SK-N-SH (cell line): ENCODE data around the gene EPHB2. TPM values are rescaled to one million over a fixed set of nuclear protein-coding genes. Genes with fewer than 3 reads are reported as not detected.

ENCODE experiments used
- CTCF ChIA-PET: fragments of 300-600, 350-600 bp; formaldehyde crosslinking; extraction: SDS; loops from one replicate; lab custom pipeline; 2021; lab: Yijun Ruan, JAX
- POLR2A ChIA-PET: fragments of 350-600 bp; sonication (Branson Sonifier 250); formaldehyde crosslinking; extraction: SDS; loops from one replicate; lab custom pipeline; 2020; ENCODE audit warnings: antibody characterized with exemption, inconsistent platforms; lab: Yijun Ruan, JAX
- DNase-seq: peaks from one replicate; pipeline ENCODE4 v3.0.0; 2012
- H2AFZ ChIP-seq: fragments of 200-600 bp; sonication (generic); 2 replicates; pipeline ENCODE4 v1.8.1; 2016; ENCODE audit warnings: antibody characterized with exemption, mild to moderate bottlenecking, low read depth
- H3F3A ChIP-seq: fragments of 200-600 bp; sonication (generic); replicated peaks from 2 replicates; pipeline ENCODE3; 2016; ENCODE audit warnings: antibody characterized with exemption, mild to moderate bottlenecking; ENCODE audit not compliant: insufficient read depth
- H3K27ac ChIP-seq, 2 experiments: fragments of 200-500 bp in 1 of 2; fragments of 200-600 bp in 1 of 2; sonication (Bioruptor generic) in 1 of 2; sonication (generic), shearing (Covaris generic) in 1 of 2; 2 replicates each; pipeline versions ENCODE4 v1.5.1 to v1.6.1; 2014 to 2016; ENCODE audit warnings: low read depth in 2 of 2, inconsistent platforms in 1 of 2, low read length in 1 of 2, mild to moderate bottlenecking in 1 of 2, mixed read lengths in 1 of 2
- H3K27me3 ChIP-seq: fragments of 200-600 bp; sonication (generic), shearing (Covaris generic); 2 replicates; pipeline ENCODE4 v1.6.1; 2016; ENCODE audit warnings: mixed run types; ENCODE audit not compliant: insufficient read depth
- H3K36me3 ChIP-seq, 2 experiments: fragments of 200-500 bp in 1 of 2; fragments of 200-600 bp in 1 of 2; sonication (Bioruptor generic) in 1 of 2; sonication (generic) in 1 of 2; replicated peaks in 1 of 2; 2 replicates each; pipeline versions ENCODE3 to v1.5.1; 2014 to 2016; ENCODE audit warnings: low read length in 1 of 2, mild to moderate bottlenecking in 1 of 2; ENCODE audit not compliant: insufficient read depth in 2 of 2, control insufficient read depth in 1 of 2
- H3K4me1 ChIP-seq, 2 experiments: fragments of 200-500 bp in 1 of 2; fragments of 200-600 bp in 1 of 2; sonication (Bioruptor generic) in 1 of 2; sonication (generic), shearing (Covaris generic) in 1 of 2; 2 replicates each; pipeline versions ENCODE4 v1.5.1 to v1.6.1; 2014 to 2016; ENCODE audit warnings: low read depth in 1 of 2, low read length in 1 of 2, mixed run types in 1 of 2; ENCODE audit not compliant: insufficient read depth in 2 of 2, control insufficient read depth in 1 of 2
- H3K4me2 ChIP-seq: fragments of 200-600 bp; sonication (generic), shearing (Covaris generic); 2 replicates; pipeline ENCODE4 v1.6.1; 2017; ENCODE audit warnings: mixed run types
- H3K4me3 ChIP-seq, 2 experiments: fragments of 200-500 bp in 1 of 2; fragments of 200-600 bp in 1 of 2; sonication (Bioruptor generic) in 1 of 2; sonication (generic), shearing (Covaris generic) in 1 of 2; 2 replicates each; pipeline versions ENCODE4 v1.5.1 to v1.8.1; 2014 to 2016; ENCODE audit warnings: low read depth in 2 of 2, inconsistent platforms in 1 of 2, low read length in 1 of 2, mild to moderate bottlenecking in 1 of 2, mixed read lengths in 1 of 2, moderate library complexity in 1 of 2
- H3K79me2 ChIP-seq: fragments of 200-600 bp; sonication (generic); 2 replicates; pipeline ENCODE4 v1.8.1; 2017; ENCODE audit warnings: mild to moderate bottlenecking; ENCODE audit not compliant: insufficient read depth
- H3K9ac ChIP-seq: fragments of 200-600 bp; sonication (generic); 2 replicates; pipeline ENCODE4 v1.6.1; 2017; ENCODE audit warnings: mixed run types
- H3K9me2 ChIP-seq: fragments of 200-600 bp; sonication (generic); 2 replicates; pipeline ENCODE4 v1.6.1; 2017; ENCODE audit warnings: mixed run types
- H3K9me3 ChIP-seq: fragments of 200-600 bp; sonication (generic); 2 replicates; pipeline ENCODE4 v1.6.1; 2017; ENCODE audit warnings: mixed run types, mild to moderate bottlenecking, moderate library complexity
- H4K20me1 ChIP-seq: fragments of 200-600 bp; sonication (generic); 2 replicates; pipeline ENCODE4 v1.6.1; 2017; ENCODE audit warnings: mild to moderate bottlenecking, mixed run types; ENCODE audit not compliant: insufficient read depth
- ELF1 ChIP-seq: IDR thresholded peaks from 2 replicates; pipeline ENCODE4 v1.4.0; 2012
- EP300 ChIP-seq, 2 experiments: IDR thresholded peaks; 2 replicates each; pipeline versions ENCODE4 v1.4.0 to v1.6.1; 2012; ENCODE audit warnings: borderline replicate concordance in 1 of 2, low read depth in 1 of 2, low read length in 1 of 2
- FOSL2 ChIP-seq: IDR thresholded peaks from 2 replicates; pipeline ENCODE4 v1.4.0; 2012; ENCODE audit warnings: low read depth, mild to moderate bottlenecking, moderate library complexity, borderline replicate concordance
- GATA2 ChIP-seq: sonication (generic); formaldehyde crosslinking; IDR thresholded peaks from 2 replicates; pipeline ENCODE4 v1.5.0; 2020; ENCODE audit warnings: mild to moderate bottlenecking, missing genetic modification reagents
- MAX ChIP-seq: IDR thresholded peaks from 2 replicates; pipeline ENCODE4 v1.4.0; 2012; ENCODE audit warnings: low read depth
- MXI1 ChIP-seq: IDR thresholded peaks from 2 replicates; pipeline ENCODE4 v1.6.1; 2012; ENCODE audit warnings: mild to moderate bottlenecking, low read depth, low read length, improper control_type of control experiment
- PBX3 ChIP-seq: IDR thresholded peaks from 2 replicates; pipeline ENCODE4; 2012
- RAD21 ChIP-seq: IDR thresholded peaks from 2 replicates; pipeline ENCODE4 v1.6.1; 2012; ENCODE audit warnings: mild to moderate bottlenecking, low read length
- RFX5 ChIP-seq: IDR thresholded peaks from 2 replicates; pipeline ENCODE4 v1.6.1; 2012; ENCODE audit warnings: mild to moderate bottlenecking, improper control_type of control experiment, low read length
- SIN3A ChIP-seq: IDR thresholded peaks from 2 replicates; pipeline ENCODE4 v1.6.1; 2012; ENCODE audit warnings: low read depth, mild to moderate bottlenecking, low read length, moderate library complexity, borderline replicate concordance
- TEAD4 ChIP-seq: IDR thresholded peaks from 2 replicates; pipeline ENCODE4 v1.4.0; 2012; ENCODE audit warnings: mild to moderate bottlenecking, borderline replicate concordance; ENCODE audit not compliant: insufficient read depth
- USF1 ChIP-seq: IDR thresholded peaks from 2 replicates; pipeline ENCODE4 v1.4.0; 2012; ENCODE audit warnings: low read depth, borderline replicate concordance
- YY1 ChIP-seq: IDR thresholded peaks from 2 replicates; pipeline ENCODE4 v1.4.0; 2012; ENCODE audit warnings: low read depth, mild to moderate bottlenecking
- ZBTB33 ChIP-seq: IDR thresholded peaks from 2 replicates; pipeline ENCODE4 v1.4.0; 2012; ENCODE audit warnings: low read depth, borderline replicate concordance
- WGBS: methylation state at CpG from one replicate; pipeline ENCODE4 v1.1.6; 2017; ENCODE audit warnings: low lambda C conversion rate; 5-methylcytosine and 5-hydroxymethylcytosine counted together
- polyA plus RNA-seq, 3 experiments: library from polyadenylated mRNA; depleted of rRNA; stranded (reverse); fragments of >200 nt; gene quantifications; 2 replicates each; pipeline ENCODE4 v1.2.3, GENCODE V29; 2012

The EPHB2 gene
- polyA plus RNA-seq, 1 of the 3 experiments (the other 2 are of a cell fraction) = 25.2 TPM

GRCh38 chr1:22812092-22812880 is 101.6 kb downstream of the EPHB2 start:
- peaks cover 25% of the 10 kb centered on the region for H3F3A ChIP-seq
- no peak for DNase-seq
- WGBS = 87% methylated on average over 14 of the region's 18 CpGs
- no peak overlapping the region for H3K4me2 ChIP-seq
- no peak overlapping the region for H3K9ac ChIP-seq
- peaks cover 0 to 3% of the 10 kb centered on the region in 2 experiments for H3K36me3 ChIP-seq
- no peaks in the 10 kb centered on the region for H3K27me3 ChIP-seq
- peaks cover 23 to 62% of the 10 kb centered on the region in 2 experiments; a peak in 3 of 4 replicates for H3K4me1 ChIP-seq
- no peak overlapping the region for H3K27ac ChIP-seq
- TF ChIP-seq ZBTB33 (no peak), MAX (no peak), GATA2 (CRISPR knock-in tag) (no peak), PBX3 (no peak), YY1 (no peak)
- TF ChIP-seq, all 33 proteins: peak for 0
- ChIA-PET POLR2A (no interaction called here), CTCF (interaction anchor here (0.9 to 1.2 kb wide), 3 partner anchors 9 to 63 kb away, joined by 3 to 5 read pairs (median 3); no protein-coding TSS in a partner anchor)
- peaks cover 4% of the 10 kb centered on the region; the same call in 1 of the 2 replicates for H3K79me2 ChIP-seq
- no peaks in the 10 kb centered on the region for H3K9me2 ChIP-seq
- no peak overlapping the region for H3K4me3 ChIP-seq
- H3K9me3 ChIP-seq = no peaks in the 10 kb centered on the region
- H2AFZ ChIP-seq = no peak overlapping the region
- no peaks in the 10 kb centered on the region for H4K20me1 ChIP-seq

GRCh38 chr1:22812993-22813790 is 102.6 kb downstream of the EPHB2 start:
- peaks cover 14 to 63% of the 10 kb centered on the region in 2 experiments; a peak in 3 of 4 replicates for H3K4me1 ChIP-seq
- H3K9ac ChIP-seq = no peak overlapping the region
- no peak overlapping the region for H3K4me2 ChIP-seq
- no peak overlapping the region for H3K4me3 ChIP-seq
- H3F3A ChIP-seq = peaks cover 16% of the 10 kb centered on the region
- TF ChIP-seq MXI1 (no peak), SIN3A (no peak), USF1 (no peak), RAD21 (no peak), ELF1 (no peak), MAX (no peak), FOSL2 (no peak), ZBTB33 (no peak), RFX5 (no peak), EP300 (IDR thresholded peaks at IDR 0.05; ENCODE audit: borderline replicate concordance in 1 of 2, low read depth in 1 of 2, low read length in 1 of 2) (no peak), TEAD4 (no peak)
- ChIA-PET POLR2A (no interaction called here), CTCF (interaction anchor here (0.9 to 1.9 kb wide), 2 partner anchors 49 to 64 kb away, joined by 3 to 4 read pairs; no protein-coding TSS in a partner anchor)
- H2AFZ ChIP-seq = no peak overlapping the region
- 95% methylated on average over 5 of the region's 7 CpGs for WGBS
- peaks cover 4% of the 10 kb centered on the region; the same call in 1 of the 2 replicates for H3K79me2 ChIP-seq
- H3K36me3 ChIP-seq = peaks cover 0 to 3% of the 10 kb centered on the region in 2 experiments
- H3K9me3 ChIP-seq = no peaks in the 10 kb centered on the region
- no peaks in the 10 kb centered on the region for H3K9me2 ChIP-seq
- no peaks in the 10 kb centered on the region for H4K20me1 ChIP-seq
- H3K27me3 ChIP-seq = no peaks in the 10 kb centered on the region
- no peak for DNase-seq
- H3K27ac ChIP-seq = no peak overlapping the region
